ENCODE results near the gene ANAPC2. TPM values are rescaled to one million over a fixed set of nuclear protein-coding genes. Genes with fewer than 3 reads are reported as not detected.

Gene ANAPC2
- total and polyA plus RNA-seq, 2 of the 4 experiments (the other 2 are of a cell fraction) = 9.3 to 29.5 TPM

- Histone ChIP-seq H3K9ac (ENCODE audit: low read depth, low read length) (no peak overlapping the region), H3K23ac (ENCODE audit: low read depth, low read length) (no peak overlapping the region), H2AFZ (replicated peaks; ENCODE audit: low read length, poor library complexity) (no peak overlapping the region), H3K4me2 (ENCODE audit: low read depth, low read length) (no peak overlapping the region), H4K20me1 (ENCODE audit: insufficient read depth, low read length) (no peaks in the 10 kb centered on the region), H2BK20ac (ENCODE audit: low read depth, low read length) (no peak overlapping the region), H3K27me3 (ENCODE audit: control insufficient read depth, insufficient read depth, low read length) (no peaks in the 10 kb centered on the region), H3K36me3 (ENCODE audit: control insufficient read depth, insufficient read depth, low read length) (peaks cover 18% of the 10 kb centered on the region), H3K9me3 (ENCODE audit: control insufficient read depth, insufficient read depth, low read length) (no peaks in the 10 kb centered on the region), H3K18ac (ENCODE audit: low read depth, low read length) (no peak overlapping the region), H4K8ac (ENCODE audit: low read depth in 2 of 2, low read length in 2 of 2) (no peak overlapping the region), H3K4me3 (ENCODE audit: insufficient read depth, low read depth, low read length) (no peak overlapping the region), H2AK5ac (ENCODE audit: low read depth, low read length) (no peak overlapping the region), H2BK120ac (ENCODE audit: low read depth, low read length) (no peak overlapping the region), H3K79me1 (ENCODE audit: low read depth in 1 of 2, low read length in 2 of 2) (peaks cover 0 to 6% of the 10 kb centered on the region in 2 experiments; a peak in 1 of 4 replicates), H2BK5ac (ENCODE audit: low read depth, low read length, poor library complexity, severe bottlenecking) (no peak overlapping the region), H2AK9ac (replicated peaks; ENCODE audit: low read depth, low read length, poor library complexity) (peak overlapping the region; percentile 16), H3K14ac (replicated peaks; ENCODE audit: low read depth, low read length) (no peak overlapping the region), H2BK15ac (ENCODE audit: low read depth, low read length) (no peak overlapping the region), H3K4ac (ENCODE audit: low read depth, low read length) (no peak overlapping the region), H3K56ac (ENCODE audit: extremely low read depth, insufficient read depth, low read length) (no peak overlapping the region), H3K9me1 (ENCODE audit: insufficient read depth, low read length) (peaks cover 3% of the 10 kb centered on the region; the same call in 1 of the 2 replicates), H4K91ac (ENCODE audit: insufficient read depth, low read depth, low read length) (no peak overlapping the region), H3K27ac (ENCODE audit: insufficient read depth, low read length) (no peak overlapping the region), H4K5ac (ENCODE audit: low read depth, low read length) (no peak overlapping the region), H3K4me1 (ENCODE audit: control insufficient read depth, insufficient read depth, low read length) (peaks cover 6% of the 10 kb centered on the region)
- DNase-seq = no peak
- intact Hi-C loops (cut with micrococcal nuclease) = no loop called here
- in situ Hi-C loops (cut with MboI; ENCODE audit: low sequenced_read_pairs) = no loop called here
- ChIA-PET CTCF (no interaction called here), POLR2A (ENCODE audit: unreplicated experiment) (no interaction called here)
- TF ChIP-seq SMC3 (IDR thresholded peaks at IDR 0.05; ENCODE audit: low read depth, low read length) (no peak), NFE2L2 (IDR thresholded peaks at IDR 0.05; ENCODE audit: low read depth, low read length) (no peak), ELK1 (IDR thresholded peaks at IDR 0.05; ENCODE audit: borderline replicate concordance, low read depth, low read length) (no peak), FOS (IDR thresholded peaks at IDR 0.05; ENCODE audit: low read depth, low read length) (no peak), USF2 (IDR thresholded peaks at IDR 0.05; ENCODE audit: low read depth, low read length) (no peak), MXI1 (IDR thresholded peaks at IDR 0.05; ENCODE audit: borderline replicate concordance, low read depth, low read length) (no peak), CEBPB (IDR thresholded peaks at IDR 0.05; ENCODE audit: low read depth, low read length) (no peak), RFX5 (IDR thresholded peaks at IDR 0.05; ENCODE audit: low read depth, low read length) (no peak), CHD1 (IDR thresholded peaks at IDR 0.05; ENCODE audit: low read depth, low read length) (no peak), BHLHE40 (IDR thresholded peaks at IDR 0.05; ENCODE audit: low read depth, low read length) (no peak), RCOR1 (IDR thresholded peaks at IDR 0.05; ENCODE audit: insufficient replicate concordance, low read length) (no peak), POLR2A (IDR thresholded peaks at IDR 0.05; ENCODE audit: low read depth, low read length) (no peak), MAFK (IDR thresholded peaks at IDR 0.05; ENCODE audit: low read depth, low read length) (no peak), CTCF (conservative IDR thresholded peaks at IDR 0.05; ENCODE audit: low read depth, low read length) (no peak), RAD21 (IDR thresholded peaks at IDR 0.05; ENCODE audit: low read length) (no peak), MAZ (IDR thresholded peaks at IDR 0.05; ENCODE audit: borderline replicate concordance, low read depth, low read length) (no peak)
- 96% methylated on average over 21 of the region's 30 CpGs; no CpG with 5 or more reads in 1 of the 2 experiments for WGBS, 2 experiments (ENCODE audit: extremely low coverage in 2 of 2, insufficient read length in 1 of 2)
- ATAC-seq (ENCODE audit: low read depth) = no peak
- dilution Hi-C loops (cut with HindIII; ENCODE audit: low sequenced_read_pairs, unreplicated experiment) = no loop called here
- no TSS peak for BruUV-seq (replicated peaks)
Measured at GRCh38 chr9:137216188-137216965, 28.0 kb upstream of the ANAPC2 start.
